Epithelial cell of proximal tubule (primary cell): ENCODE measurements around the gene ADGRG7. TPM values are rescaled to one million over a fixed set of nuclear protein-coding genes. Genes with fewer than 3 reads are reported as not detected.

Experiments
- DNase-seq: peaks from one replicate; pipeline ENCODE4 v3.0.0-alpha.2; 2011; ENCODE audit warnings: low read depth
- H3K4me3 ChIP-seq: 2 replicates; pipeline ENCODE4 v1.5.1; 2011; ENCODE audit warnings: low read depth, mild to moderate bottlenecking, low read length
- CTCF ChIP-seq: conservative IDR thresholded peaks from 2 replicates; pipeline ENCODE4 v1.5.1; 2012; ENCODE audit warnings: low read depth, mild to moderate bottlenecking, low read length
- total RNA-seq: library from RNA; depleted of rRNA; stranded (reverse); fragments of >200 nt; gene quantifications from 2 replicates; pipeline ENCODE4 v1.2.3, GENCODE V29; 2015

Gene ADGRG7
- total RNA-seq, result not detected in 2 replicates

- TF ChIP-seq CTCF, result no peak
- H3K4me3 ChIP-seq, result no peak within 1 kb of the TSS
- no peak for DNase-seq
These were observed at the start of gene ADGRG7 for GRCh38 chr3:100609305-100609704. ADGRG7 (plus strand) TSS chr3:100609601; CDS start chr3:100609857, 256 bp downstream.

- no peak for DNase-seq
- no peak overlapping the region for H3K4me3 ChIP-seq
- TF ChIP-seq CTCF, result no peak
These were observed 49.0 kb upstream of the ADGRG7 start for GRCh38 chr3:100560426-100560825.

GRCh38 chr3:100561459-100562158 is 47.8 kb upstream of the ADGRG7 start:
- DNase-seq, result no peak
- no peak overlapping the region for H3K4me3 ChIP-seq

GRCh38 chr3:100562224-100562857 is 47.1 kb upstream of the ADGRG7 start:
- no peak overlapping the region for H3K4me3 ChIP-seq
- DNase-seq, result no peak
- TF ChIP-seq CTCF, result no peak

More at GRCh38 chr3:100561459-100562158, 47.8 kb upstream of the ADGRG7 start:
- TF ChIP-seq CTCF, result no peak

GRCh38 chr3:100563228-100563627 is 46.2 kb upstream of the ADGRG7 start:
- no peak for TF ChIP-seq CTCF
- no peak overlapping the region for H3K4me3 ChIP-seq
- DNase-seq, result no peak

- no peak for DNase-seq
- TF ChIP-seq CTCF, result no peak
- no peak overlapping the region for H3K4me3 ChIP-seq
These were observed 45.7 kb upstream of the ADGRG7 start for GRCh38 chr3:100563652-100564211.
